Body of pancreas (tissue), 4 donors: ENCODE results near the gene COQ4. TPM values are rescaled to one million over a fixed set of nuclear protein-coding genes. Genes with fewer than 3 reads are reported as not detected.

Experiments used
- ATAC-seq: fragments of 150-250 bp; one replicate; pipeline ENCODE4 v1.9.1; 2016
- DNase-seq, 4 donors: peaks; one replicate each; pipeline ENCODE4 v3.0.0-alpha.2; 2019
- H3K27ac ChIP-seq, 4 donors: fragments of 200-600 bp; sonication (generic); 1 replicate in 3 of 4; 2 replicates in 1 of 4; pipeline versions ENCODE4 v1.5.1 to v1.6.1; 2016 to 2019; ENCODE audit warnings: mild to moderate bottlenecking in 1 of 4, mixed read lengths in 1 of 4, moderate library complexity in 1 of 4
- H3K27me3 ChIP-seq, 2 donors: fragments of 200-600 bp; sonication (generic); one replicate each; pipeline ENCODE4 v1.6.0; 2016; ENCODE audit warnings: mild to moderate bottlenecking in 1 of 2
- H3K36me3 ChIP-seq, 2 donors: fragments of 200-600 bp; sonication (generic); replicated peaks in 1 of 2; 2 replicates each; pipeline ENCODE4 v1.5.1; 2016; ENCODE audit warnings: low read depth in 2 of 2; ENCODE audit not compliant: insufficient read depth in 1 of 2
- H3K4me1 ChIP-seq: fragments of 200-600 bp; sonication (generic); one replicate; pipeline ENCODE4 v1.6.0; 2016
- H3K4me3 ChIP-seq, 2 donors: fragments of 200-600 bp; sonication (generic); 1 replicate in 1 of 2; 2 replicates in 1 of 2; pipeline ENCODE4 v1.5.1; 2016 to 2019
- H3K9me3 ChIP-seq, 3 donors: fragments of 200-600 bp; sonication (generic); 1 replicate in 2 of 3; 2 replicates in 1 of 3; pipeline ENCODE4 v1.5.1; 2016
- POLR2A ChIP-seq, 3 donors: fragments of 450-650 bp; IDR thresholded peaks; one replicate each; pipeline ENCODE4 v1.6.1; 2016; ENCODE audit warnings: antibody characterized with exemption in 3 of 3, mild to moderate bottlenecking in 2 of 3
- WGBS, 2 donors: methylation state at CpG; one replicate each; pipeline ENCODE4 v1.1.5; 2017; 5-methylcytosine and 5-hydroxymethylcytosine counted together
- intact Hi-C: fragments of 100-400 bp; cut with DNase I; formaldehyde crosslinking; loops from one replicate; pipeline ENCODE4 v1.15.1; 2023
- total RNA-seq, 2 donors: library from RNA; depleted of rRNA; stranded (reverse); fragments of >200 nt; gene quantifications; one replicate each; pipeline ENCODE4 v1.1.0, GENCODE V29; 2016
- TF ChIP-seq, protein P1 (sequence below), 7 experiments: fragments of 450-650 bp in 4 of 7; fragments of 200-600 bp in 3 of 7; sonication (generic) in 3 of 7; IDR thresholded peaks; one replicate each; pipeline ENCODE4 v1.5.1; 2016 to 2019; ENCODE audit warnings: antibody characterized with exemption in 7 of 7

COQ4 gene
- total RNA-seq, 2 donors from 2014 or later = 37.4 to 89.7 TPM

GRCh38 chr9:128285033-128285784, 37.4 kb upstream of the COQ4 start:
- H3K4me1 ChIP-seq = no peaks in the 10 kb centered on the region
- WGBS, 2 donors = 91 to 92% methylated on average over 10 to 12 of the region's 12 CpGs
- intact Hi-C loops = no loop called here
- peaks cover 0 to 2% of the 10 kb centered on the region in 2 donors for H3K36me3 ChIP-seq
- H3K27ac ChIP-seq = no peak overlapping the region
- H3K27me3 ChIP-seq = no peaks in the 10 kb centered on the region
- no peak for DNase-seq
- no peak for ATAC-seq
- no peaks in the 10 kb centered on the region for H3K9me3 ChIP-seq
- TF ChIP-seq, protein P1, sequence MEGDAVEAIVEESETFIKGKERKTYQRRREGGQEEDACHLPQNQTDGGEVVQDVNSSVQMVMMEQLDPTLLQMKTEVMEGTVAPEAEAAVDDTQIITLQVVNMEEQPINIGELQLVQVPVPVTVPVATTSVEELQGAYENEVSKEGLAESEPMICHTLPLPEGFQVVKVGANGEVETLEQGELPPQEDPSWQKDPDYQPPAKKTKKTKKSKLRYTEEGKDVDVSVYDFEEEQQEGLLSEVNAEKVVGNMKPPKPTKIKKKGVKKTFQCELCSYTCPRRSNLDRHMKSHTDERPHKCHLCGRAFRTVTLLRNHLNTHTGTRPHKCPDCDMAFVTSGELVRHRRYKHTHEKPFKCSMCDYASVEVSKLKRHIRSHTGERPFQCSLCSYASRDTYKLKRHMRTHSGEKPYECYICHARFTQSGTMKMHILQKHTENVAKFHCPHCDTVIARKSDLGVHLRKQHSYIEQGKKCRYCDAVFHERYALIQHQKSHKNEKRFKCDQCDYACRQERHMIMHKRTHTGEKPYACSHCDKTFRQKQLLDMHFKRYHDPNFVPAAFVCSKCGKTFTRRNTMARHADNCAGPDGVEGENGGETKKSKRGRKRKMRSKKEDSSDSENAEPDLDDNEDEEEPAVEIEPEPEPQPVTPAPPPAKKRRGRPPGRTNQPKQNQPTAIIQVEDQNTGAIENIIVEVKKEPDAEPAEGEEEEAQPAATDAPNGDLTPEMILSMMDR (IDR thresholded peaks at IDR 0.05) = no peak
- H3K4me3 ChIP-seq = no peak overlapping the region

- ATAC-seq (no peak), DNase-seq (no peak)
- H3K27ac ChIP-seq = no peak overlapping the region
- no peaks in the 10 kb centered on the region for H3K9me3 ChIP-seq
- WGBS, 2 donors = 74 to 77% methylated on average over 5 to 6 of the region's 6 CpGs
- intact Hi-C loops = no loop called here
- H3K36me3 ChIP-seq = peaks cover 0 to 2% of the 10 kb centered on the region in 2 donors
- no peak for TF ChIP-seq POLR2A (IDR thresholded peaks at IDR 0.05)
- TF ChIP-seq, protein P1 (IDR thresholded peaks at IDR 0.05) = no peak
- H3K4me1 ChIP-seq = no peaks in the 10 kb centered on the region
- H3K27me3 ChIP-seq = no peaks in the 10 kb centered on the region
- H3K4me3 ChIP-seq = no peak overlapping the region
These were observed 36.2 kb upstream of the COQ4 start for GRCh38 chr9:128286440-128286839.

DNA sequence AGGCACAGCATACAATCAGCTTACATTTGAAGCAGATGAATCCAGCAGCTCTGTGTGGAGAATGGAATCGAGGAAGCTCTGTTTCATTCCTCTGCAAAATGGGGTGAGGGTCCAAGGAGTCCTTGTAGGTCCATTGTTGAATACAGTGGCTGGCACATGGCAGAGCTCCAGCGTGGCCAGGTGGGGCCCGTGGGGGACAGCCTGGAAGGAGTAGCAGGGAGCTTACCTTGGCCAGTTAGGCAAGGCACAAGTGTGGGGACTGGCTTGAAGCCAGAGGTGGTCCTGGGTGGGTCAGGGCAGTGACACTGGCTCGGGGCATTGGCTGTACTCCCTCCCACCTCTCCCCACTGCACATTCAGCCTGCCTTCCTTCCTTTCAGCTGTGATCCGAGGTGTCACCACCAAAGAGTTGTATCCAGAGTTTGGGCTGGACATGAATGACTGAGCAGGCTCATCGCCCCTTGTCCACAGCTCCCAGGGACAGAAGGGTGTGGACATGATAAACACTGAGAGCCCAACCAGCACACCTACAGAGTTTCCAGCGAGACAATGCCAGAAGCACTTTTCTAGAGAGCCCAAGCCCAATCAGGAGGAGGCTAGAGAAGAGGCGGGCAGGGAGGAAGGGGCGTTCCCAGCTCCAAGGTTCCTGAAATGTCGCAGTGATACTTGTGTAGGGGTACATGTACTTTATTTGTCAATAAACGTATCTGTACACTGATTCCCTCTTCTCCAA, 34.2 kb upstream of the COQ4 start:
- H3K4me3 ChIP-seq = no peak overlapping the region
- DNase-seq (no peak), ATAC-seq (no peak)
- WGBS, 2 donors = 73 to 82% methylated on average over 3 to 11 of the region's 11 CpGs
- no peak overlapping the region for H3K27ac ChIP-seq
- peaks cover 0 to 2% of the 10 kb centered on the region in 2 donors for H3K36me3 ChIP-seq
- intact Hi-C loops = no loop called here
- no peak for TF ChIP-seq POLR2A (IDR thresholded peaks at IDR 0.05)
- TF ChIP-seq, protein P1 (IDR thresholded peaks at IDR 0.05) = no peak
- no peaks in the 10 kb centered on the region for H3K4me1 ChIP-seq
- H3K27me3 ChIP-seq = no peaks in the 10 kb centered on the region
- H3K9me3 ChIP-seq = no peaks in the 10 kb centered on the region

- Histone ChIP-seq H3K4me3 (no peak overlapping the region), H3K9me3 (no peaks in the 10 kb centered on the region), H3K4me1 (peaks cover 7% of the 10 kb centered on the region), H3K27me3 (no peaks in the 10 kb centered on the region), H3K36me3 (peaks cover 0 to 2% of the 10 kb centered on the region in 2 donors), H3K27ac (no peak overlapping the region)
- TF ChIP-seq POLR2A (IDR thresholded peaks at IDR 0.05) = no peak
- TF ChIP-seq, protein P1 (IDR thresholded peaks at IDR 0.05) = no peak
- ATAC-seq = no peak
- 89 to 94% methylated on average over 3 of the region's 3 CpGs for WGBS, 2 donors
- intact Hi-C loops = no loop called here
- DNase-seq = no peak
These were observed 30.6 kb upstream of the COQ4 start for GRCh38 chr9:128292009-128292408.
